Vagina (tissue), 2 donors: ENCODE results near the gene SLC12A8.

Experiments
- CTCF ChIP-seq, 3 experiments: fragments of 450-650 bp in 2 of 3; fragments of 200-600 bp in 1 of 3; sonication (generic) in 1 of 3; IDR thresholded peaks; one replicate each; pipeline ENCODE4 v1.5.1; 2017 to 2019; ENCODE audit warnings: antibody characterized with exemption in 3 of 3, mild to moderate bottlenecking in 2 of 3, moderate library complexity in 2 of 3
- POLR2A ChIP-seq, 2 donors: fragments of 450-650 bp; IDR thresholded peaks; one replicate each; pipeline ENCODE4 v1.6.1; 2017; ENCODE audit warnings: antibody characterized with exemption in 2 of 2, mild to moderate bottlenecking in 2 of 2, moderate library complexity in 2 of 2
- POLR2AphosphoS5 ChIP-seq, 2 donors: sonication (generic); formaldehyde crosslinking; IDR thresholded peaks; one replicate each; pipeline ENCODE4 v1.9.0; 2017; ENCODE audit warnings: antibody characterized with exemption in 2 of 2, mild to moderate bottlenecking in 2 of 2, low read depth in 1 of 2; ENCODE audit not compliant: insufficient read depth in 1 of 2

DNA sequence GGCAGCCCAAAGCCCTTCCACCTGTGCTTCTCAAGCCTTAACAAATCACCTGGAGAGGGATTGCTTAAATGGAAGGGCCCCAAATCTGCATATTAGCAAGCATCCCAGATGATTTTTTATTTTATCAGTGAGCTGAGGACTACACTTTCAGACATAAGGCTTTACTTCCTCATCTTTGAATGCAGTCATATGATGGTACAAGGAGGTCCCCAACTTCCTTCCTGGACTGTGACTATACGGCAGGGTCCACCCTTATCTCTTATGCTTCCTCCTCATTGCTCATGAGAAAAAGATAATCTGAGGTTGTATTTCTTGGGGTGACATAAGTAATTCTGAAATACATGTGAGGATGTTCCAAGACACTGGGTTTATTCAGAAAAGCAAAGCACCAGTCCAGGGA is 143.1 kb downstream of the SLC12A8 start:
- TF ChIP-seq POLR2AphosphoS5 (IDR thresholded peaks at IDR 0.05; ENCODE audit: insufficient read depth in 1 of 2, low read depth in 1 of 2), result no peak
- no peak for TF ChIP-seq CTCF (IDR thresholded peaks at IDR 0.05)
- TF ChIP-seq POLR2A (IDR thresholded peaks at IDR 0.05), result no peak
